Stimulated activated CD4-positive, alpha-beta T cell treated with anti-CD3 and anti-CD28 coated beads, Interleukin-15, amount 100 ng/mL, for 48 hours (primary cell): ENCODE measurements around the gene CADPS.

Source experiments
- DNase-seq, 2 donors: peaks; one replicate each; pipeline ENCODE4 v3.0.0-alpha.2; 2020; ENCODE audit warnings: low read depth in 2 of 2

CADPS gene

DNA sequence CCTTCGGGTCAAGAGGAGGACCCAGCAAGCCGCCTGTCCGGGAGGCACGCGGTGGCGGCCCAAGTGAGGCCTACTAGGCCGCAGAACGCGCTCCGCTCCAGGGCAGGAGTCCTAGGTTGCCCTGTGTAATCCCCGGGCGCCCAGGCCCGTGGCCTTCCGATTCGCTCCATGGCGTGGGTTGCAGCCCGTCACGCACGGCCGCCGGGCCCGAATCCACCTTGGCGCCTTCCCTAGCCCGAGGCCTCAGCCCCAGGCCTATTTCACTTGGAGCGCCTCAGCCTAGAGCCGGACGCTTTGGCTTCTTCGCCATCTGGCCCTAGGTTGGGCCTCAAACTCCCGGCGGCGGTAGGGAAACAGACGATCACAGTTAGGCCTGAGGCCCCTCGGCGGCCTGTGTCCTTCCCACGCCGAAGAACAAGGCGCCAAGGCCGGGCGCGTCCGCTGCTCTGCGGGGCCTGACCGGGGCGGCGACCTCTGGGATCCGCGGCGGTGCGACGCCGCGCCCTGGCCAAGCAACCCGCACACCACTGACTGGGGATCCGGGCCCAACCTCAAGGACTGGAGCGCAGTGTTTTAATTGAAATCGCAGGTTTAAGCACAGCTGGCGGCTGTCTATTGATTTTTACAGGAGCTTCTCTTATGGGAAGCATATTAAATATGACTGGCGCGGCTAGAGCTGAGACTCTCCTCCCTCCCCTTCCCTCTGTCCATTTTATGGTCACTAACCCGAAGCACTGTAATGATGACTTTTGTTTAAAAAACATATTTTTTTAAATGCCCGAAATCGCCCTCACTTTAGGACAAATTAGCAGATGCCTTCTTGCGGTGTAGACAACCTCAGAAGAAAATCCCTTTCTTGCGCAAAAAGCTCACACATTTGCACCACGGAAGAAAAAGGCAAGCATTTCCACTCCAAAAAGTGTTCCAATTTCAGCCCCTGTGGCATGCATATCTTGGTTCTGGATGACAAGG is 498.0 kb downstream of the CADPS start:
- DNase-seq = no peak

GRCh38 chr3:62376454-62376720 is 498.8 kb downstream of the CADPS start:
- DNase-seq = no peak

- DNase-seq = no peak
These were observed 499.4 kb downstream of the CADPS start for GRCh38 chr3:62375655-62376453.

GRCh38 chr3:62374341-62375218 is 500.6 kb downstream of the CADPS start:
- DNase-seq = no peak

DNA sequence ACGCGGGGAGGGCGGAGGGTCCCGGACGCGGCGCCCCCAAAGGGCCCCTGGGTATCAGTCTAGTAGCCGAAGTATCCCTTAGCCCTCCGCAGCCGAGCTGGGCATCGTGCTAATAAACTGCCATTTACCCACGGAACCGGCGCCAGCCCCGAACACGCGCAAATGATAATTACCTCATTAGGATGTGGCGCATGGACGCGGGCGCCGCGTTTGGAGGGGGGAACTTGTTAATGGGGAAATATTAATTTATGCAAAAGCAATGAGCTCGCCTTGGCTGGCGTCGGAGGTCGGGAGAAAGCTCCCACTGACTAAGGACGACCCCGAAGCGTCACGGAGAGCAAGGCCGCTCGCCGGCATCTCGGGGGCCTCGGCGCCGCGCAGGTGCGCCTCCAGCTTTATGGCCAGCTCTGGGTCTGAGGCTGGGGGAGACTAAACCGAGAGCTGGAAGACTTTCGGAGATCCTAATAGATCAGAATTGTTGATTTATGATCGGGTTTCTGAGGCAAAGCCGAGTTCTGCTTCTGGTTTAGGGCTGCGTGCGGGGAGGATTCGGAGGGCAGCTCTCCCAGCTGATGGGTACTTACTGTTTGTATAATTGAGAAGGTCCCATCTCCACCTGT is 501.4 kb downstream of the CADPS start:
- DNase-seq = no peak

GRCh38 chr3:62373215-62373614 is 502.0 kb downstream of the CADPS start, which contains the start of gene FEZF2:
Gene FEZF2, minus strand, starts transcription at chr3:62373550. Its CDS starts 682 bp downstream, at chr3:62372868.
- no peak for DNase-seq

GRCh38 chr3:62372621-62373041 is 502.6 kb downstream of the CADPS start:
- DNase-seq = no peak

GRCh38 chr3:62371720-62372591 is 503.3 kb downstream of the CADPS start:
- no peak for DNase-seq

GRCh38 chr3:62370858-62371719 is 504.1 kb downstream of the CADPS start:
- no peak for DNase-seq

GRCh38 chr3:62370112-62370857 is 504.9 kb downstream of the CADPS start:
- DNase-seq = no peak

GRCh38 chr3:62369476-62369743 is 505.8 kb downstream of the CADPS start:
- no peak for DNase-seq

- no peak for DNase-seq
These were observed 506.3 kb downstream of the CADPS start for GRCh38 chr3:62368705-62369475.

DNA sequence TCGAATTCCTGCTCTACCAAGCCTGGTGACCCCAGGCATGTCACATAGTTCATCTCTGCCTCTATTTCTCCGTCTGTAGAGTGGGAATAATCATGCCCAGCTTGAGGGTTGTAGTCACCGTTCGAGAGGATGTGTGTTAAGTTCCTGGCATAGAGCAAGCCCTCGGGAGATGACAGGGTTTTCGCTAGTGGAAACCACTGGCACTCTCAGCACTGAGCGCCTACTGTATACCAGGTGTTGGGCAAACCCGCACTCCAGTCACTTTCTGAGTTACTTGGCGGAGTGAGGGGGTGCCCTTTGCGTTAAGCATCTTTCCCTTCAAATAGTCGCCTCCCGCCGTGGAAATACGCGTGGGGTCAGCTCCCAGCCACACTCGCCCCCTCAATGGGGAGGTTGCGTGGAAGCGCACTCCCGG is 506.9 kb downstream of the CADPS start:
- DNase-seq = no peak

DNA sequence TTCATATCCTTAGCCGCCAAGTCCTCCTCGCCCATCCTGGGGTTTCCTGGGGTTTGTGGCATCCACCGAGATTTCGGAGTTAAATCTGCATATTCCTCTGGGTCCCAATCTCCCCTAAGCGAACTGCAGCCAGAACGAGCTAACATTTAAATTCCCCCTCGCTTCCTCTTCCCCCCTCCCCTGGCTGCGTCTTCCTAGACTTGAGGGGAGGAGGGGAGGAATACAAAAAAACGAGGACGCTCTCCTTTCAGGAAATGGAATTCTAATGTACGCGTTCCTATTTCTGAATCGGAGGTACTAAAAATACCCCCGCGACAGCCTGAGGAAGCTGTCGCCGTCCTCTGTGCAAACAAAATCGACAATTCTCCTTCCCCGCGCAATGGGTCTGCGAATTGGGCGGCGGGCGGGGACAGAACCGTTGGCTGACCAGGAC is 507.4 kb downstream of the CADPS start:
- DNase-seq = no peak

DNA sequence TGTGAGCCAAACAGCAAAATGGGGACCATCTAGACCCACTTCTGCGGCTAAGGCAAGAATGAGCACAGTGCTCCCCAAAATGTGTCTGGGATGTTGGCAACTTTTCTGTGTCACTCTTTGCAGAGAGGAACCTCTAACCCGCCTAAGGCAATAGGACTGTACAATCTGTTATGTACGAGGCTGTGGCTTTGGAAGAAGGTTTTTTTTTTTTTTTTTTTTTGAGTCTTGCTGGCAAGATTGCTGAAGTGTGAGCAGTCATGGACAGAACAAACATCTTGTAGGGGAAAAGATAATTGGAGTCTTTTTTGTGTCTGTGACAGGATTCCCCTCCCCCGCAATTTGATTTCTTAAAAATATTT is 509.1 kb downstream of the CADPS start:
- DNase-seq = no peak

DNA sequence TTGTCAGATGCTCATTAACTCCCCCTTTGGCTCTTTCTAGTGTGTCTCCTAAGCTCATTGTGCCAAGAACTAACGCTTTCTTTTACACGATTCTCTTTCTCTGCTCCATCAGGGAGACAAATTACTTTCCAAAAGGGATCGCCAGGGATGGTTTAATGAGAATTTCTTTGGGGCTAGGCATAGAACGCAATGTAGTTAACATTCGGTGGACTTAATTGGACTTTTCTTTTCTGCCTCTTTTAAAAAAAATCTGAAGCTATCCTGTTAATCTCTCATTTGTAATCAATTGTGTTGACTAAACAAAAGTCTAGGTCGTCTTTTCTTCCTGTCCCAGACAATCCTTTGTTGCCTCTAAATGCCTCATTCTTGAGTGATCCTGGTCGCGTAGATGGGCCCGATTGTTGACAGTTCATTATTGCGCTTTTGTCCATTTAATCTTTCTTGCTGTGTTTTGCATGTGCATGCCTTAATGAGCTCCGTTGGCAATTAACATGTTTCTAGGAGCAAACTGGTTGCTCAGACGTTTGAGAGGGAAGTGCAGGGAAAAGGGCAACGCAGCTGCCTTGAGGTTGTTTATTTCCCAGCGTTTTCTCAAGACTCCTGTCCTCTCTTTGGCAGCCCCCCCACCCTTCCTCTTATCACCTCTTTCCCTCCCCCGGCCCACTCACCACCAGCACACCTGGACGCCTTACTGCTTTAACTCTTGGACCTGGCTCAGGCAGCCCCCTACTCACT is 509.7 kb downstream of the CADPS start:
- DNase-seq = no peak

GRCh38 chr3:62364191-62364590 is 511.0 kb downstream of the CADPS start:
- DNase-seq = no peak

DNA sequence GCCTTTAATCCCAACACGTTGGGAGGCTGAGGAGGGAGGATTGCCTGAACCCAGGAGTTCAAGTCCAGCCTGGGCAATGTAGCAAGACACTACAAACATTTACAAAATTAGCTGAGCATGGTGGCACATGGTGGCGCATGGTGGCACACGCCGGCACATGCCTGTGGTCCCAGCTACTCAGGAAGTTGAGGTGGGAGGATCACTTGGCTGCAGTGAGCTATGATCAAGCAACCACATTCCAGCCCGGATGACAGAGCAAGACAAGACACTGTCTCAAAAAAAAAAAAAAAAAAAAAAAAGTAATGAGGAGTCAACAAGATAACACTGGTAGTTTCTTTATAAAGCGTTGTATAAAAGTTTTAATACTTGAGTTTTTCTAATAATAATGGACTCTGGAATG is 511.9 kb downstream of the CADPS start:
- no peak for DNase-seq
